Esophagus squamous epithelium (tissue), 5 donors: ENCODE data around the gene PPARA. TPM values are rescaled to one million over a fixed set of nuclear protein-coding genes. Genes with fewer than 3 reads are reported as not detected.

Experiments
- DNase-seq: peaks from one replicate; lab custom pipeline; 2025; lab: John Stamatoyannopoulos, UW
- H3K27ac ChIP-seq, 4 donors: fragments of 200-600 bp; sonication (generic); one replicate each; pipeline ENCODE4 v1.5.1; 2016 to 2019; ENCODE audit warnings: mild to moderate bottlenecking in 1 of 4
- H3K27me3 ChIP-seq, 4 donors: fragments of 200-600 bp; sonication (generic); 1 replicate in 3 of 4; 2 replicates in 1 of 4; pipeline versions ENCODE4 v1.5.1 to v1.6.0; 2017 to 2021; ENCODE audit warnings: antibody characterized with exemption in 1 of 4
- H3K36me3 ChIP-seq, 3 donors: fragments of 200-600 bp; sonication (generic); one replicate each; pipeline ENCODE4 v1.5.1; 2016 to 2019
- H3K4me1 ChIP-seq, 3 donors: fragments of 200-600 bp; sonication (generic); one replicate each; pipeline ENCODE4 v1.5.1; 2017 to 2019
- H3K4me3 ChIP-seq, 4 donors: fragments of 200-600 bp; sonication (generic); 1 replicate in 3 of 4; 2 replicates in 1 of 4; pipeline ENCODE4 v1.5.1; 2016 to 2019; ENCODE audit warnings: mild to moderate bottlenecking in 2 of 4, moderate library complexity in 1 of 4
- H3K9me3 ChIP-seq, 3 donors: fragments of 200-600 bp; sonication (generic); one replicate each; pipeline ENCODE4 v1.5.1; 2016 to 2019
- CTCF ChIP-seq, 6 experiments: fragments of 450-650 bp in 4 of 6; fragments of 200-600 bp in 2 of 6; sonication (generic) in 2 of 6; IDR thresholded peaks; one replicate each; pipeline ENCODE4 v1.5.1; 2016 to 2019; ENCODE audit warnings: antibody characterized with exemption in 6 of 6, mild to moderate bottlenecking in 4 of 6, moderate library complexity in 4 of 6
- POLR2A ChIP-seq, 4 donors: fragments of 450-650 bp; IDR thresholded peaks; one replicate each; pipeline ENCODE4 v1.6.1; 2017; ENCODE audit warnings: antibody characterized with exemption in 4 of 4, mild to moderate bottlenecking in 4 of 4, moderate library complexity in 3 of 4
- WGBS, 2 donors: methylation state at CpG; one replicate each; pipeline ENCODE4 v1.1.5; 2018; 5-methylcytosine and 5-hydroxymethylcytosine counted together
- intact Hi-C: fragments of 100-400 bp; cut with DNase I; formaldehyde crosslinking; loops from one replicate; pipeline ENCODE4 v1.15.0; 2022
- total RNA-seq, 4 donors: library from RNA; depleted of rRNA; stranded (reverse); fragments of >200 nt; gene quantifications; one replicate each; pipeline ENCODE4 v1.1.0, GENCODE V29; 2016
- donor health status: DM: yes; HTN: yes; CAD: no.

The PPARA gene
- total RNA-seq, 4 donors from 2014 or later, result 7.7 to 18.5 (median 10.1) TPM

GRCh38 chr22:46209262-46209661, 58.9 kb downstream of the PPARA start:
- WGBS, 2 donors, result 93 to 95% methylated on average over 1 of the region's 1 CpG
- no peak for DNase-seq
- Histone ChIP-seq H3K36me3 (peaks cover 0 to 94% (median 0%) of the 10 kb centered on the region in 3 donors), H3K9me3 (peaks cover 0 to 23% (median 13%) of the 10 kb centered on the region in 3 donors), H3K27ac (no peak overlapping the region), H3K4me3 (no peak overlapping the region), H3K27me3 (no peaks in the 10 kb centered on the region), H3K4me1 (no peaks in the 10 kb centered on the region)
- TF ChIP-seq POLR2A (IDR thresholded peaks at IDR 0.05), result no peak
- TF ChIP-seq CTCF (IDR thresholded peaks at IDR 0.05), result no peak
- intact Hi-C loops, result no loop called here

- Histone ChIP-seq H3K27ac (no peak overlapping the region), H3K4me3 (no peak overlapping the region), H3K4me1 (no peaks in the 10 kb centered on the region), H3K9me3 (peaks cover 0 to 23% (median 13%) of the 10 kb centered on the region in 3 donors), H3K36me3 (peaks cover 4 to 97% (median 15%) of the 10 kb centered on the region in 3 donors), H3K27me3 (no peaks in the 10 kb centered on the region)
- no peak for DNase-seq
- intact Hi-C loops, result no loop called here
- 83 to 90% methylated on average over 4 of the region's 4 CpGs for WGBS, 2 donors
- TF ChIP-seq POLR2A (IDR thresholded peaks at IDR 0.05), result no peak
- no peak for TF ChIP-seq CTCF (IDR thresholded peaks at IDR 0.05)
Observed at GRCh38 chr22:46212195-46212594, 61.9 kb downstream of the PPARA start.

- H3K4me1 ChIP-seq, result no peaks in the 10 kb centered on the region
- intact Hi-C loops, result no loop called here
- no peak for DNase-seq
- TF ChIP-seq CTCF (IDR thresholded peaks at IDR 0.05) (no peak), POLR2A (IDR thresholded peaks at IDR 0.05) (no peak)
- H3K36me3 ChIP-seq, result peaks cover 4 to 95% (median 18%) of the 10 kb centered on the region in 3 donors
- WGBS, 2 donors, result 85 to 89% methylated on average over 2 to 4 of the region's 4 CpGs
- no peaks in the 10 kb centered on the region for H3K27me3 ChIP-seq
- H3K27ac ChIP-seq, result no peak overlapping the region
- H3K4me3 ChIP-seq, result no peak overlapping the region
- peaks cover 0 to 20% (median 13%) of the 10 kb centered on the region in 3 donors for H3K9me3 ChIP-seq
Observed at GRCh38 chr22:46213052-46213451, 62.7 kb downstream of the PPARA start.

GRCh38 chr22:46214149-46214548, 63.8 kb downstream of the PPARA start:
- H3K4me3 ChIP-seq, result no peak overlapping the region
- H3K9me3 ChIP-seq, result peaks cover 0 to 9% (median 7%) of the 10 kb centered on the region in 3 donors
- no peak for TF ChIP-seq POLR2A (IDR thresholded peaks at IDR 0.05)
- TF ChIP-seq CTCF (IDR thresholded peaks at IDR 0.05), result no peak
- H3K27me3 ChIP-seq, result no peaks in the 10 kb centered on the region
- intact Hi-C loops, result no loop called here
- H3K4me1 ChIP-seq, result no peaks in the 10 kb centered on the region
- H3K27ac ChIP-seq, result no peak overlapping the region
- WGBS, 2 donors, result 96 to 97% methylated on average over 29 of the region's 29 CpGs
- no peak for DNase-seq
- peaks cover 4 to 95% (median 26%) of the 10 kb centered on the region in 3 donors for H3K36me3 ChIP-seq

- peaks cover 0 to 4% (median 3%) of the 10 kb centered on the region in 3 donors for H3K9me3 ChIP-seq
- H3K36me3 ChIP-seq, result peaks cover 4 to 95% (median 29%) of the 10 kb centered on the region in 3 donors
- H3K27me3 ChIP-seq, result no peaks in the 10 kb centered on the region
- no peaks in the 10 kb centered on the region for H3K4me1 ChIP-seq
- H3K27ac ChIP-seq, result no peak overlapping the region
- intact Hi-C loops, result no loop called here
- 95 to 96% methylated on average over 28 of the region's 28 CpGs for WGBS, 2 donors
- H3K4me3 ChIP-seq, result no peak overlapping the region
- TF ChIP-seq CTCF (IDR thresholded peaks at IDR 0.05) (no peak), POLR2A (IDR thresholded peaks at IDR 0.05) (no peak)
- DNase-seq, result no peak
Observed at GRCh38 chr22:46214616-46215015, 64.3 kb downstream of the PPARA start.
